G401.6 (cell line): ENCODE data around the gene UGGT2.
"Not testable (repeated sequence)": the region's sequence is repeated elsewhere in the genome, so short reads cannot be mapped to it uniquely, and the experiment has no call there.

ENCODE experiments used
- FAIRE-seq: peaks from 2 replicates; lab custom pipeline; 2012; peaks lifted over from hg19 to GRCh38; lab: Jason Lieb, UNC

UGGT2 gene

GRCh38 chr13:95882121-95882520, 171.1 kb downstream of the UGGT2 start:
- no peak for FAIRE-seq

GRCh38 chr13:95880331-95880730, 172.9 kb downstream of the UGGT2 start:
- no peak for FAIRE-seq

GRCh38 chr13:95874286-95874685, 178.9 kb downstream of the UGGT2 start:
- FAIRE-seq, result no peak

- no peak for FAIRE-seq
Measured at GRCh38 chr13:95870421-95870820, 182.8 kb downstream of the UGGT2 start.

- no peak for FAIRE-seq
Measured at GRCh38 chr13:95865080-95865615, 188.1 kb downstream of the UGGT2 start.

- no peak for FAIRE-seq
Measured at GRCh38 chr13:95862408-95862807, 190.8 kb downstream of the UGGT2 start.

GRCh38 chr13:95861296-95861695, 191.9 kb downstream of the UGGT2 start:
- FAIRE-seq, result peak; percentile 33

- FAIRE-seq, result no peak
Measured at GRCh38 chr13:95858286-95859075, 194.7 kb downstream of the UGGT2 start.

GRCh38 chr13:95845656-95846055, 207.5 kb downstream of the UGGT2 start:
- not testable (repeated sequence) for FAIRE-seq

- no peak for FAIRE-seq
Measured at GRCh38 chr13:95842898-95843297, 210.3 kb downstream of the UGGT2 start.

GRCh38 chr13:95841894-95842293, 211.3 kb downstream of the UGGT2 start:
- FAIRE-seq, result no peak

- FAIRE-seq, result peak; percentile 94
Measured at GRCh38 chr13:95834134-95834765, 219.0 kb downstream of the UGGT2 start.

- FAIRE-seq, result no peak
Measured at GRCh38 chr13:95833719-95834118, 219.5 kb downstream of the UGGT2 start.

- FAIRE-seq, result no peak
Measured at GRCh38 chr13:95833126-95833525, 220.1 kb downstream of the UGGT2 start.

GRCh38 chr13:95822303-95822702, 230.9 kb downstream of the UGGT2 start:
- FAIRE-seq, result no peak

- FAIRE-seq, result no peak
Measured at GRCh38 chr13:95814495-95814894, 238.7 kb downstream of the UGGT2 start.

GRCh38 chr13:95813139-95813538, 240.1 kb downstream of the UGGT2 start:
- no peak for FAIRE-seq

- no peak for FAIRE-seq
Measured at GRCh38 chr13:95809429-95809828, 243.8 kb downstream of the UGGT2 start.

GRCh38 chr13:95805921-95806320, 247.3 kb downstream of the UGGT2 start:
- FAIRE-seq, result no peak

- no peak for FAIRE-seq
Measured at GRCh38 chr13:95801825-95802224, 251.4 kb downstream of the UGGT2 start.

- FAIRE-seq, result no peak
Measured at GRCh38 chr13:95800436-95800835, 252.8 kb downstream of the UGGT2 start.

GRCh38 chr13:95797016-95797415, 256.2 kb downstream of the UGGT2 start:
- no peak for FAIRE-seq

GRCh38 chr13:95793781-95794180, 259.4 kb downstream of the UGGT2 start:
- no peak for FAIRE-seq
